GM23338 (cell line): ENCODE data around the gene CMYA5.

ENCODE experiments used
- EZH2 ChIP-seq: fragments of 200-600 bp; sonication (generic); IDR thresholded peaks from one replicate; pipeline ENCODE4 v1.8.0; 2017; ENCODE audit warnings: antibody characterized with exemption, mild to moderate bottlenecking, low read depth; ENCODE audit not compliant: unreplicated experiment
- EZH2phosphoT487 ChIP-seq: fragments of 200-600 bp; sonication (generic); IDR thresholded peaks from one replicate; pipeline ENCODE4 v1.8.1; 2018; ENCODE audit warnings: antibody characterized with exemption; ENCODE audit not compliant: unreplicated experiment
- JUNB ChIP-seq: IDR thresholded peaks from one replicate; pipeline ENCODE4 v1.6.1; 2016; ENCODE audit warnings: antibody characterized with exemption; ENCODE audit not compliant: unreplicated experiment
- POLR2AphosphoS5 ChIP-seq: IDR thresholded peaks from 2 replicates; pipeline ENCODE4 v1.6.1; 2016; ENCODE audit warnings: antibody characterized with exemption, low read depth
- ZNF114 ChIP-seq: fragments of 250-450 bp; sonication (Bioruptor Pico); IDR thresholded peaks from 2 replicates; pipeline ENCODE4 v1.5.0; 2020; ENCODE audit warnings: mild to moderate bottlenecking, moderate library complexity
- ZNF331 ChIP-seq: fragments of 250-450 bp; sonication (Bioruptor Pico); IDR thresholded peaks from 2 replicates; pipeline ENCODE4 v1.5.0; 2020; ENCODE audit warnings: low read depth, mild to moderate bottlenecking, moderate library complexity
- TF ChIP-seq, protein P1 (sequence below), 2 experiments: fragments of 200-600 bp in 1 of 2; sonication (generic) in 1 of 2; conservative IDR thresholded peaks; 2 replicates each; pipeline versions ENCODE4 v1.5.1 to v1.6.1; 2016 to 2017; ENCODE audit warnings: antibody characterized with exemption in 2 of 2, low read depth in 2 of 2, mild to moderate bottlenecking in 2 of 2, moderate library complexity in 1 of 2

DNA sequence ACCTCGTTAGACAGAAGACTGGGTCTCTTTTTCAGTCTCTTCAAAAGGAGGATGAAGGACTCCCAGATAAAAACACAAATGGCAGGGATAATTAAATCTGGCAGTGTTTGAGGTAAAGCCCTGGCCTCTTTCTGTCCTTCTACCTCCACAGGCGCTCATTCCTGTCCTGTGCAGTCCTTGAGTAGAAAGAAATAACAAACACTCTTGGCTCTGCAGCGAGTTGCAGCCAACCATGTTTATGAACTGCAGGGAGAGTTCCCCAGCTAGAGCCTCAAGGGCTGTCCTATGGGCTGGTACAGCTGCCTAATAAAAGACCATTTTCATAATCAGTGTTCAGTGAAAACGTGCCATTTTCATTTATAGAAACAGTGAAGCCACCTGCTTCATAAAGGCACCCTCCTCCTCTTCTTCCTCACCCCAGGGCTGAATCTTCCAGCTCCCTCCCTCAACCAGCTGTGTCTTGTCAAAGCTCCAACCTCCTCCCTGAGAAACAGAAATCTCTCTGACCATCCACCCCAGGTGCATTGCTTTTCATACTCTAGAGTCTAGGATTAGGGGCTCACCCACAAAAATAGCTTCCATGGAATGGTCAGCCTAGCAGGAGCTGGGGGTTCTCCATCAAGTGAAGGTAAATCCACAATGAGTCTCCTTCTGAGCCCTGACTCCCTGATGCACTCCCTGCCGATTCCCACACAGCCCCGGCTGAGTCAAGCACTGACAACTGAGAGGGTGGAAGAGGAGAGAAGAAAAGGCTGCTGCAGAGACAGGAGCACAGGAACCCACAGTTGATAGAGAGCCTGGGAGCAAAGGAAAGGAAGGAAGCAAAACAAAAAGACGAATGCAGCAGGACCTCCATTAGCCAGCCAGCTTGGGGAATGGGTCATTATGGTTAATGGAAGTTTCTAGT, 150.7 kb downstream of the CMYA5 start:
- TF ChIP-seq, protein P1, sequence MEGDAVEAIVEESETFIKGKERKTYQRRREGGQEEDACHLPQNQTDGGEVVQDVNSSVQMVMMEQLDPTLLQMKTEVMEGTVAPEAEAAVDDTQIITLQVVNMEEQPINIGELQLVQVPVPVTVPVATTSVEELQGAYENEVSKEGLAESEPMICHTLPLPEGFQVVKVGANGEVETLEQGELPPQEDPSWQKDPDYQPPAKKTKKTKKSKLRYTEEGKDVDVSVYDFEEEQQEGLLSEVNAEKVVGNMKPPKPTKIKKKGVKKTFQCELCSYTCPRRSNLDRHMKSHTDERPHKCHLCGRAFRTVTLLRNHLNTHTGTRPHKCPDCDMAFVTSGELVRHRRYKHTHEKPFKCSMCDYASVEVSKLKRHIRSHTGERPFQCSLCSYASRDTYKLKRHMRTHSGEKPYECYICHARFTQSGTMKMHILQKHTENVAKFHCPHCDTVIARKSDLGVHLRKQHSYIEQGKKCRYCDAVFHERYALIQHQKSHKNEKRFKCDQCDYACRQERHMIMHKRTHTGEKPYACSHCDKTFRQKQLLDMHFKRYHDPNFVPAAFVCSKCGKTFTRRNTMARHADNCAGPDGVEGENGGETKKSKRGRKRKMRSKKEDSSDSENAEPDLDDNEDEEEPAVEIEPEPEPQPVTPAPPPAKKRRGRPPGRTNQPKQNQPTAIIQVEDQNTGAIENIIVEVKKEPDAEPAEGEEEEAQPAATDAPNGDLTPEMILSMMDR (conservative IDR thresholded peaks at IDR 0.05; ENCODE audit: low read depth in 2 of 2), result no peak
- TF ChIP-seq EZH2, result no peak
- no peak for TF ChIP-seq POLR2AphosphoS5
- no peak for TF ChIP-seq EZH2phosphoT487
- no peak for TF ChIP-seq ZNF331
- no peak for TF ChIP-seq ZNF114 (CRISPR knock-in tag)
- TF ChIP-seq JUNB, result no peak
